NT2/D1 (cell line): ENCODE data around the gene ECSCR.

Source experiments
- SUZ12 ChIP-seq: IDR thresholded peaks from 2 replicates; pipeline ENCODE4 v1.6.1; 2011; ENCODE audit not compliant: insufficient read length, insufficient read depth; ENCODE audit errors: extremely low read depth
- YY1 ChIP-seq: IDR thresholded peaks from 2 replicates; pipeline ENCODE4 v1.6.1; 2011; ENCODE audit not compliant: insufficient read length, insufficient read depth
- ZNF274 ChIP-seq: IDR thresholded peaks from 2 replicates; pipeline ENCODE4 v1.6.1; 2011; ENCODE audit warnings: mild to moderate bottlenecking, low read depth, low read length

- TF ChIP-seq ZNF274: no peak
- TF ChIP-seq SUZ12: no peak
- TF ChIP-seq YY1: no peak
These were observed 3.7 kb downstream of the ECSCR start for GRCh38 chr5:139458580-139459407.
